Epithelial cell of proximal tubule (primary cell): Measurements from ENCODE around the gene ATP4A. TPM values are rescaled to one million over a fixed set of nuclear protein-coding genes. Genes with fewer than 3 reads are reported as not detected.

Experiments
- DNase-seq: peaks from one replicate; pipeline ENCODE4 v3.0.0-alpha.2; 2011; ENCODE audit warnings: low read depth
- H3K4me3 ChIP-seq: 2 replicates; pipeline ENCODE4 v1.5.1; 2011; ENCODE audit warnings: low read depth, mild to moderate bottlenecking, low read length
- CTCF ChIP-seq: conservative IDR thresholded peaks from 2 replicates; pipeline ENCODE4 v1.5.1; 2012; ENCODE audit warnings: low read depth, mild to moderate bottlenecking, low read length
- total RNA-seq: library from RNA; depleted of rRNA; stranded (reverse); fragments of >200 nt; gene quantifications from 2 replicates; pipeline ENCODE4 v1.2.3, GENCODE V29; 2015

Gene ATP4A
- total RNA-seq, 1 donor from 2014 or later, result not detected

- no peak for DNase-seq
- TF ChIP-seq CTCF, result no peak
- no peak overlapping the region for H3K4me3 ChIP-seq
These were observed 9.4 kb downstream of the ATP4A start for GRCh38 chr19:35554076-35554475.

GRCh38 chr19:35553385-35554000, 10.0 kb downstream of the ATP4A start:
- H3K4me3 ChIP-seq, result no peak overlapping the region
- DNase-seq, result no peak
- no peak for TF ChIP-seq CTCF

GRCh38 chr19:35552534-35553384, 10.7 kb downstream of the ATP4A start:
- DNase-seq, result no peak
- TF ChIP-seq CTCF, result no peak
- H3K4me3 ChIP-seq, result no peak overlapping the region

GRCh38 chr19:35551091-35551810, 12.2 kb downstream of the ATP4A start:
- no peak for TF ChIP-seq CTCF

GRCh38 chr19:35549879-35550523, 13.5 kb downstream of the ATP4A start:
- no peak overlapping the region for H3K4me3 ChIP-seq
- no peak for DNase-seq
- TF ChIP-seq CTCF, result no peak

More at GRCh38 chr19:35551091-35551810, 12.2 kb downstream of the ATP4A start:
- no peak for DNase-seq
- H3K4me3 ChIP-seq, result no peak overlapping the region

- no peak for DNase-seq
These were observed 14.2 kb downstream of the ATP4A start for GRCh38 chr19:35549174-35549788.

More at GRCh38 chr19:35549174-35549788, 14.2 kb downstream of the ATP4A start:
- no peak overlapping the region for H3K4me3 ChIP-seq
- peak; percentile 78 for TF ChIP-seq CTCF
